Thymus (tissue), 11 donors: ENCODE data around the gene ARHGAP20. TPM values are rescaled to one million over a fixed set of nuclear protein-coding genes. Genes with fewer than 3 reads are reported as not detected.

Source experiments
- DNase-seq, 9 donors: peaks; one replicate each; pipeline ENCODE4 v3.0.0-alpha.2; 2013; ENCODE audit warnings: low spot score in 9 of 9, low read depth in 6 of 9, missing footprints in 1 of 9
- H3K27ac ChIP-seq, 2 donors: one replicate each; pipeline ENCODE4 v1.5.1; 2013; ENCODE audit warnings: control low read depth in 1 of 2, low read depth in 1 of 2, low read length in 1 of 2, mild to moderate bottlenecking in 1 of 2, moderate library complexity in 1 of 2
- H3K27me3 ChIP-seq, 2 donors: one replicate each; pipeline ENCODE4 v1.5.1; 2013; ENCODE audit warnings: low read length in 1 of 2; ENCODE audit not compliant: control insufficient read depth in 2 of 2, insufficient read depth in 1 of 2
- H3K36me3 ChIP-seq, 2 donors: one replicate each; pipeline ENCODE4 v1.5.1; 2013; ENCODE audit warnings: low read length in 1 of 2, mild to moderate bottlenecking in 1 of 2, moderate library complexity in 1 of 2; ENCODE audit not compliant: control insufficient read depth in 2 of 2, insufficient read depth in 2 of 2
- H3K4me1 ChIP-seq, 2 donors: one replicate each; pipeline ENCODE4 v1.5.1; 2013; ENCODE audit warnings: low read length in 2 of 2; ENCODE audit not compliant: control insufficient read depth in 2 of 2, insufficient read depth in 2 of 2
- H3K4me3 ChIP-seq, 2 donors: one replicate each; pipeline ENCODE4 v1.5.1; 2013; ENCODE audit warnings: low read length in 2 of 2, control low read depth in 1 of 2, mild to moderate bottlenecking in 1 of 2
- H3K9me3 ChIP-seq, 2 donors: one replicate each; pipeline ENCODE4 v1.5.1; 2013; ENCODE audit warnings: low read length in 1 of 2, mild to moderate bottlenecking in 1 of 2; ENCODE audit not compliant: control insufficient read depth in 2 of 2, insufficient read depth in 1 of 2
- WGBS: extraction: QIAGEN DNeasy Blood & Tissue Kit; methylation state at CpG from one replicate; pipeline ENCODE4 v1.1.7; 2013; 5-methylcytosine and 5-hydroxymethylcytosine counted together
- polyA plus RNA-seq: library from polyadenylated mRNA; stranded (reverse); fragments of 200-250 nt; gene quantifications from one replicate; pipeline ENCODE4 v1.2.3, GENCODE V29; 2013
- total RNA-seq: library from RNA; stranded (reverse); fragments of 120-200 nt; gene quantifications from one replicate; pipeline ENCODE4 v1.2.4, GENCODE V29; 2013
- donor health status: healthy.

ARHGAP20 gene
- total and polyA plus RNA-seq, 2 donors: 0.57 to 1.3 TPM

DNA sequence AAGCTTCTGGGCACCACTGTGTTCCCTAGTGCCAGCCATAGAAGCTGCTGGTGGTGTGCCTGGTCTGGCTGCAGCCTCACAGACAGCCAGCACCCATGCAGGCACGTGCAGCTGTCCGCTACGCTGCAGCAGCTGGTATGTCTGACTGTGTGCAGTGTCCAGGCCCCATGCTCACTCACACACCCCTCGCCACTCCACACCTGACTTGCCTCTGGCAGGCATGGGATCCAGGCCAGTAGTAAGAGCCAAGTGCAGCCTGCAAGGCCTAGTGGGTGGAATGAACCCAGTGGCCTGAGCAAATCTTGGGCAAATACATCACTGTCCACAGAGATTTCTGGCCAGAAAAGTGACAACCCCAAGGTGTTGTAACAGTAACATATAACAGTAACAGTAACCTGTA, 111.9 kb downstream of the ARHGAP20 start:
- Histone ChIP-seq H3K36me3 (no peaks in the 10 kb centered on the region), H3K4me3 (no peak overlapping the region), H3K27me3 (no peaks in the 10 kb centered on the region), H3K9me3 (peaks cover 0 to 21% of the 10 kb centered on the region in 2 donors), H3K4me1 (no peaks in the 10 kb centered on the region), H3K27ac (no peak overlapping the region)
- no peak for DNase-seq
- WGBS: 94% methylated on average over 4 of the region's 4 CpGs

DNA sequence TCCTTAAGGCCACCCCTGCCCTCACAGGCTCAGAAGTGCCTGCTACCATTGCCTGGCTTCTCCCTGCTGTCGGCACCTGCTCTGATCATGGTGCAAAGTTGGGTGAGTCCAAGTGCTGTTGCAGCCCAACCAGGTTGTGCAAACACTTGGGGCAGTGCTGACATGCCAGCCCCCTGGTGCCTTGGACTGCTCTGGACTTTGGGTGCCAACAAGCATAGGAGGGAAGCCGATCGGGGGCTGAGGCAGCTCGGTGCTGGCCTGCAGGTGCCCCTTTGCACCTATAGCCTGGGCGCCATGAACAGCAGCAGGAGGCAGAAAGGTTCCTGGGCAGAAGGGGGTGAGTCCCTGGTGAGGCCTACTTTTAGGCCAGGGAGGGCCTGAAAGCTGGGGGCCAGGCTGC, 113.0 kb downstream of the ARHGAP20 start:
- Histone ChIP-seq H3K4me1 (no peaks in the 10 kb centered on the region), H3K27ac (no peak overlapping the region), H3K27me3 (no peaks in the 10 kb centered on the region), H3K36me3 (no peaks in the 10 kb centered on the region), H3K9me3 (peaks cover 0 to 21% of the 10 kb centered on the region in 2 donors), H3K4me3 (no peak overlapping the region)
- WGBS: 95% methylated on average over 5 of the region's 5 CpGs
- no peak for DNase-seq

- H3K4me3 ChIP-seq: no peak overlapping the region
- H3K27me3 ChIP-seq: no peaks in the 10 kb centered on the region
- H3K36me3 ChIP-seq: no peaks in the 10 kb centered on the region
- H3K4me1 ChIP-seq: no peaks in the 10 kb centered on the region
- peaks cover 0 to 21% of the 10 kb centered on the region in 2 donors for H3K9me3 ChIP-seq
- no peak for DNase-seq
- no peak overlapping the region for H3K27ac ChIP-seq
- WGBS: 96% methylated on average over 1 of the region's 1 CpG
Observed at GRCh38 chr11:110598725-110599124, 113.5 kb downstream of the ARHGAP20 start.

DNA sequence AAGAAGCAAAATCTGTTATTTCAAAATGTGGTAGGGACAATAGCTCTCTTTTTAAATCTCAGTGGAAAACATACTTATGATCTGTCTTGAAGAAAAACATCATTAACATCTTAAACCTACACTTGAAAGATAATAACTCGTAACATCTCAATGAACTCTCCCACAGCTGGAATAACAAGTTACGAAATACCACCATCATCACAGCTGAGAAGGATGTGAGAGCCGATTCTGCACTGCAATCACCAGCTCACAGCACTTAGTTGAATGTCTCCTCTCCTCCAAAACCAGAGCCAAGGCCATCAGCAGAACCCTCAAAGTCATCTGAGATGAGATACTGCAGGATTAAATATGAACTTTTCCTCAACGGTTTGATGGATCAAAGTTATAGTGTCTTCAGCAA, 124.3 kb downstream of the ARHGAP20 start:
- Histone ChIP-seq H3K9me3 (no peaks in the 10 kb centered on the region), H3K36me3 (no peaks in the 10 kb centered on the region), H3K27ac (no peak overlapping the region), H3K27me3 (no peaks in the 10 kb centered on the region), H3K4me1 (no peaks in the 10 kb centered on the region), H3K4me3 (no peak overlapping the region)
- DNase-seq: no peak
- WGBS: 69% methylated on average over 4 of the region's 4 CpGs

GRCh38 chr11:110587129-110587528, 125.1 kb downstream of the ARHGAP20 start:
- Histone ChIP-seq H3K27me3 (no peaks in the 10 kb centered on the region), H3K27ac (no peak overlapping the region), H3K9me3 (no peaks in the 10 kb centered on the region), H3K4me3 (no peak overlapping the region), H3K4me1 (no peaks in the 10 kb centered on the region), H3K36me3 (no peaks in the 10 kb centered on the region)
- 94% methylated on average over 1 of the region's 1 CpG for WGBS
- DNase-seq: no peak

DNA sequence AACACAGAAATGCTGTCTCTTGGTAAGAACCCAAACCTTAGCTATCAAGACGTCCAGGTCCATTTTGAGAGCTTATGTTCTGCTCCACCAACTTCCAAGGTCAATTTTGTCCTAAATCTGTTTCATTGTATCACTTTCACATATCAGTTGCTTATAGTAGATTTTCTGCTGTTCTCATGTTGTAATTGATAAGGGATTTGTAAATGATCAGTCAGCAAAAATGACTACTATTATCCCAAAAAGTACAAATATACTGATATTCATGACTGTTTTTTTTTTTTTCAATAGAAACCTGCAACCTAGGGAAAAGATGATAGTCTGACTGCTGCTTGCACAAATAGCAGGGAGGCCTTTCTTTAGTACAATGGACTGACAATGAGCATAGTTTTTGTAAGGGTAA, 128.1 kb downstream of the ARHGAP20 start:
- DNase-seq: no peak
- Histone ChIP-seq H3K4me1 (no peaks in the 10 kb centered on the region), H3K27me3 (no peaks in the 10 kb centered on the region), H3K9me3 (no peaks in the 10 kb centered on the region), H3K27ac (no peak overlapping the region), H3K36me3 (no peaks in the 10 kb centered on the region), H3K4me3 (no peak overlapping the region)
- WGBS: 87% methylated on average over 1 of the region's 1 CpG

- Histone ChIP-seq H3K27me3 (no peaks in the 10 kb centered on the region), H3K36me3 (no peaks in the 10 kb centered on the region), H3K4me3 (no peak overlapping the region), H3K9me3 (no peaks in the 10 kb centered on the region), H3K4me1 (no peaks in the 10 kb centered on the region), H3K27ac (no peak overlapping the region)
- 93% methylated on average over 2 of the region's 2 CpGs for WGBS
- DNase-seq: no peak
Observed at GRCh38 chr11:110582728-110583432, 129.4 kb downstream of the ARHGAP20 start.

DNA sequence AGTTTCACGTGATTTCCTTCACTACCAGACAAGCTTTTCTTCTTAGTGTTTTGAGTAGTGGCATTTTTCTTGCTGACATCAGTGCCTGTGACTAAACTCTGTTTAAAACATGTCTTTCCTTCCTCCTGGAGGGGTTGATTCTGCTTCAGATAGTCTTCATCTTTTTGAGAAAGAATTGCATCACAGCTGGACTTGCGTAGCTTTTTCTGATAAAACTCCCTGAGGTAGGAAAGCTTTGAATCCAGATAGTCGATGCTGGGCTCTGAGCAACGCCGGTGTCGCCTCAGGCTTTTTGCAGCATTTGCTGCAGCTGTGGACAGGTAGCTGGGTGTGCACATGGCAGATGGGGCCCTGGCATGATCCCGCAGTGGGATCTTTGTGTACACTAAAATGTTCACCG, 131.7 kb downstream of the ARHGAP20 start:
- H3K27me3 ChIP-seq: no peaks in the 10 kb centered on the region
- no peak for DNase-seq

DNA sequence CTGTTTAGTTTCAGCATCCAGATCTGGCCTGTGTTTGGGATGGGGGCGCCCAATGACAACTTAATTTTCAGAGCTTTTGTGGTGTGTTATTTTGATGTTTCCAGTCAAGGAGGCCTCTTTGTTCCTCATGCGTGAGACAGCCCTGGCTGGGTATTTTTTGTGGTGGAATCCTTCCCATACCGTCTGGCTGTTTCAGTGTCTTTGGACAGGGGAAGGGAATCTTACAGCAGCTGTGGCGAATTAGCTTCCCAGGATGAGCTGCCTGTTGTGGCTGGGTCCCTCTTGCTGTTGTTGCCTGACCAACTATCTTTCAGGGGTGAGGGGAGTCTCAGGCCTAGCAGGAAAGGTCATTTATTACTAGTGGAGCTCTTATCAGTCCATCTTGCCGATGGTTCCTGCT, 138.8 kb downstream of the ARHGAP20 start:
- DNase-seq: no peak
- no peaks in the 10 kb centered on the region for H3K9me3 ChIP-seq

More for the DNA sequence above, 131.7 kb downstream of the ARHGAP20 start:
- Histone ChIP-seq H3K27ac (no peak overlapping the region), H3K36me3 (no peaks in the 10 kb centered on the region), H3K4me1 (no peaks in the 10 kb centered on the region), H3K4me3 (no peak overlapping the region), H3K9me3 (no peaks in the 10 kb centered on the region)
- 98% methylated on average over 8 of the region's 8 CpGs for WGBS

More for the DNA sequence above, 138.8 kb downstream of the ARHGAP20 start:
- H3K27me3 ChIP-seq: no peaks in the 10 kb centered on the region
- no peaks in the 10 kb centered on the region for H3K36me3 ChIP-seq
- no peaks in the 10 kb centered on the region for H3K4me1 ChIP-seq
- H3K27ac ChIP-seq: no peak overlapping the region
- no peak overlapping the region for H3K4me3 ChIP-seq
- 91% methylated on average over 5 of the region's 5 CpGs for WGBS
